NCI-H128 (cell line): ENCODE data around the gene CLCNKA.

Experiments used
- DNase-seq: peaks from one replicate; lab custom pipeline; 2025; ENCODE audit not compliant: unreplicated experiment; lab: John Stamatoyannopoulos, UW

CLCNKA gene

DNA sequence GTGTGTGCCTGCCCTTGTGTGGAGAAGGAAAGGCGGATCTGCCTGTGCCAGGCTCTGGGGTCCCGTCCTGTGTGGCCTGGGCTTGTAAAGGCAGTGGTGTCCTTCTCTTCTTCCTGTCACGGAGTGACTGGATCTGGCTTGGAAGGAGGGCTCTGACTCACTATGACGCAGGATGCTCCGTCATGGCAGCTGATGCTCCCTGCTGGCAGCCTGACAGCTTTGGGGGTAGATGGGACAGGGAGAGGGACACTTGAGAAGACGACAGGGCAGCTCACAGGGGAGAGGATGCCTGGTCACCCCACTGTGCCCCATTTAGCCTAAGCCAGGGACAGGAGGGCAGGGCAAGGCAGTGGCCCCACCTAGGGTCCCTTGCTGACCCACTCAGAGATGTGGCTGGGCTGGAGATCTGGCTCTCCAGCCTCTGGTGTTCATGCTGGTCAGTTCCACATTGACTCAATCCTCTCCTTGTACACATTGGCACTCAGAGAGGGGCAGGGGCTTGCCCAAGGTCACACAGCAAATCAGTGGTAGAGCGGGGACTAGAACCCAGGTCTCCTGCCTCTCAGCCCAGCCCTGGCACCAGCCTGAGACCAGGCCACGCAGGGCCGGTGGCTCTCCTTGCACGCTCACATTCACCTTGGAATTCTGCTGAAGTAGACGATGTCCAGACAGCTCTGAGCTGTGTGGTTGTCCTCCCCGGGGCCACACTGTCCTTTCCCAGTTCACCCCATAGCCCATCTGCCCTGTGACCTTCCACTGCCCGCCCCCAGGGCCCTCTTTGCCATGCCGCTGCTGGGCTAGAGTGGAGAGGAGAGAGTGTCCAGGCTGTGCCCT, 54.4 kb downstream of the CLCNKA start:
- DNase-seq = no peak

DNA sequence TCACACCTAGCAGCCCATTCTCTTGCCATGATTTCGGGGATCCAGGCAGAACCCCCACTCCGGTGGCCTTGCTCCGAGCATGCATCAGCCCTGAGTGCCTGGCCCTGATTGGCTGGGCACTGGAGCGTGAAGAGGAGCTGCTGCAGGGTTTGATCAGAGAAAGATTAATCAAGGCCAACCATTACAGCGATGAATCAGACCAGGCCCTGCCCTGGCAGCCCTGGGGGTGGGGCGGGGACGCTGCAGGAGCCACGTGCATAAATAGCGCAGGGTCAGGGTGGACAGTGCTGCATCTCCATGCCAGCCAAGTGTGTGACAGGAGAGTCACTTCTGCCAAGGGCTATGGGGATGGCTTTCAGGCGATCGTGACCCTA, 55.0 kb downstream of the CLCNKA start:
- DNase-seq = no peak

DNA sequence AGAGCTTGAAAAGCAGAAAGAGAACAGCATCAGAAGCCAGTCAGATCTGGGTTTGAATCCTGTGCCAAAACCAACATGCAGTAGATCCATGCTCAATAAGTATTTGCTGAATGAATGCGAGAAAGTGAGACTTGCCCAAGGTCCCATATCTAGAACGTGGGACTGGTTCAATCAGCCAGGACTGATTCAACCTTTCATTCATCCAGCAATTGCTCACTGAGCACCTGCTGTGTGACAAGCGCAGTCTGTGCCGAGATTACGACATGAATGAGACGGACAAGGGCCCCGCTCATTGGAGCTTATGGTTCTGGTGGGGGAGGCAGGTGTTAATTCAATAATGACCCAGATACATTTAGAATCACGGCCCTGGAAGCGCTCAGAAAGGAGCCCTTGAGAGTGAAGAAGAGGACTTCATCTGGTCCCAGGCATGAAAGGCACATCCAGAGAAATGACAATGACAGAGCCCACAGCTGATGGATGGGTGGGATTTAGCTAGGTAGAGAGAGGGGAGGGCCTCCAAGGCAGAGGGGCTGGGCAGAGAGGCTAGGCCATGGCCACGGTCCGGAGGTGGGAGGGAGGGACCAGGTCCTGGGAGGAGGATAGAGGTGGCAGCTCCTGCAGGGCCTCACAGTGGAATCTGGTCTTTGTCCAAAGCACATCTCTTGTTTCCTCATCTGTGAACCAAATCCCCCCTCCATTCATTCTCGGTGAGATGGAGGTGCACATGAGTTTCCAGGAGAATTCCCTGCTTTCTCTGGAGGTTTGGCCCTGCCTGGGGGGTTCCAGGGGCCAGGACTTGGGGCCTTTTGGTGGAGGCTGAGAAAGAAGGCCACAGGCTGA, 55.8 kb downstream of the CLCNKA start:
- DNase-seq = no peak

GRCh38 chr1:16078925-16079656, 57.3 kb downstream of the CLCNKA start:
- peak; percentile 60 for DNase-seq

GRCh38 chr1:16080422-16081150, 58.8 kb downstream of the CLCNKA start:
- DNase-seq = no peak

DNA sequence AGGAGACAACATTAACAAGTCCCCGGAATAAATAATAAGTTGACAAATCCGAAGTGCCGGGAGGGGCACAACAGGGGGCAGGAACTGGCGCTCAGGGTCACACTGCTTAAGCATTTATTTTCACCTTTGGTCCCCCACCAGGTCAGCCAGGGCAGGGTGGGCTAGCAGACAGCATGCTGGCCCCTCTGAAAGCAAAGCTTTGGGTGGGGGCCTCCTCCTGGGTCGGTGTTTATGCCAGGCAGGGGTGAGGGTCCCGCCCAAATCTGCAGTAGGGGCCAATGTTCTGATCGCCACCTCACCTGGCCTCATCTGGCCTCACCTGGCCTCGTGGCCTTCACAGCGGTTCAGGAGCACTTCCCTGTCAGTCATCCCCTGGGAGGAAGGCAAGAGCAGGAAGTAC, 59.8 kb downstream of the CLCNKA start:
- no peak for DNase-seq

DNA sequence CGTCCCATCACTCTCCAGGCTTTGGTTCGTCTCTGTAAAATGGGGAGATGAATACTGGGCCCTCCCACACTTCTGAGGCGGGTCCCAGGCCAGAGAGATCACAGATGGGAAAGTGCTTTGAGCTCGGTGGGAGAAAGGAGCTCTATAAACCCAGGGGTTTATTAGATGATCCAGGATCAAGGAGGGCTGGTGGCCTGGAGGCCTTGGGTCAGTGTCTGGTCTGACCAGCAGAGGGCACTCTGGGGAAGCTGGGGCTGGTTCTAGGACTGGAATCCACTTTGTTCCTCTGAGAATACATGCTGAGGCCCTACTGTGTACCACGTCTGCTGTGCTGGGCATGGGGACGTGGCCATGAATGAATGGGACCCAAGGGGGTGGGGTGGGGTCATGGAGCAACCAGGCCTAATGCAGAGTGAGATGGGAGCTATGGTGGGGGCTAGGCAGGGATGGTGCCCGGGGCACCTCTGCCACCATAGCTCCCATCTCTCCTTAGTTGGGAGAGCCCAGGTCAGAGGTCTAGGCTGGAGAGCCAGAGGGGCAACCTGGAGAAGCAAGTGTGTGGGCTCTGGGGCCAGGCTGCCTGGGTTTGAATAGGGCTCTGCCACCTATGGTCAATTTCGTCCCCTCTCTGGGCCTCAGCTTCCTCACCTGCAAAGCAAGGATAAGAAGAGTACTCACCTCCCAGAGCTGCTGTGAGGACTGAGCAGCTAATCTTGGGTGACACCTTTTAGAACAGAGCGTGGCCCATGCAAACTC, 60.6 kb downstream of the CLCNKA start:
- peak; percentile 36 for DNase-seq

DNA sequence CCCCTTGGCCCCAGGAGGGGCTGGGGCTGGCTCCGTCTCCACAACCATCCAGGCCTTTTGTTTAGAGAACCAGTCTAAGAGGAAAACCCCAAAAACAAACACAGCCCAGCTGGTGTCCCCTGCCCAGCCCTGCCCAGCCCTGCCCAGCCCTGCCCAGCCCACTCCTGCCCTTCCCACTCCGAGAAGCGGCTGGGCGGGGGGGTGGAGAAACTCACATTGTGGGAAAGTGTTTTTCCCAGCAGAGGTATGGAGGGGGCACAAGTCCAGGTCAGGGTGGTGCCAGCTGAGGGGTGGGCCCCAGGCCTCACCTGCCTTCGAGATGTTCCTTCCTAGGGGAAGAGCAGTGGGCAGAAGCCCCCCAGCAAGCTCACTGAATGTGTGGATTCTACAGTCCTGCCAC, 61.6 kb downstream of the CLCNKA start:
- no peak for DNase-seq
